ENCODE results near the gene C2CD3.
"Not testable (repeated sequence)": the region's sequence is repeated elsewhere in the genome, so short reads cannot be mapped to it uniquely, and the experiment has no call there.

DNA sequence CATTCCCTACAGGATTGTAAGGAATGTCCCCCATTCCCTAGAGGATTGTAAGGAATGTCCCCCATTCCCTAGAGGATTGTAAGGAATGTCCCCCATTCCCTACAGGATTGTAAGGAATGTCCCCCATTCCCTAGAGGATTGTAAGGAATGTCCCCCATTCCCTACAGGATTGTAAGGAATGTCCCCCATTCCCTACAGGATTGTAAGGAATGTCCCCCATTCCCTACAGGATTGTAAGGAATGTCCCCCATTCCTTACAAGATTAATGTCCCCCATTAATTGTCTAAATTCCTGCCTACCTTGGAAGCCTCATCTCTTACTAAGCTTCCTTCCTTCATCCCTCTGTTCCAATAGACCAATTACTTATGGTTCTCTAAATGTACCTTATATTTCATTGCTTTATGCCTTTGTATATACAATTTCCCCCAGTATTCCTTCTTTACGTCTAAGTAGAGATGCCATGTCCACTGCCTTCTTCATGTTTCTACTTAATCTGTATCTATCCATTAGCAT lies 30.8 kb downstream of the C2CD3 start:
- not testable (repeated sequence) for TF ChIP-seq CTCF (conservative IDR thresholded peaks at IDR 0.05 in 1 of 2, IDR thresholded peaks at IDR 0.05 in 1 of 2; ENCODE audit: low read depth in 1 of 2, low read length in 2 of 2); EZH2 (IDR thresholded peaks at IDR 0.05; ENCODE audit: low read length, missing control alignments)
